Measurements from ENCODE around the gene PTPN13.

PTPN13 gene

GRCh38 chr4:86560447-86560846 lies 33.7 kb upstream of the PTPN13 start:
- Histone ChIP-seq H3K4me1 (no peaks in the 10 kb centered on the region), H2AFZ (no peak overlapping the region), H3K9me3 (ENCODE audit: control insufficient read depth, low read length) (no peaks in the 10 kb centered on the region), H3K27me3 (ENCODE audit: control insufficient read depth, insufficient read depth, low read length) (no peaks in the 10 kb centered on the region), H3K9ac (no peak overlapping the region), H3K79me2 (no peaks in the 10 kb centered on the region), H3K4me3 (ENCODE audit: low read depth, low read length) (no peak overlapping the region), H3K4me2 (ENCODE audit: low read length) (no peak overlapping the region), H3K27ac (no peak overlapping the region), H3K36me3 (ENCODE audit: control insufficient read depth, insufficient read depth, low read length) (no peaks in the 10 kb centered on the region)
- TF ChIP-seq CTCF (IDR thresholded peaks at IDR 0.05), result no peak

GRCh38 chr4:86561256-86561655 lies 32.9 kb upstream of the PTPN13 start:
- H3K4me3 ChIP-seq (ENCODE audit: low read depth, low read length), result no peak overlapping the region
- no peak overlapping the region for H3K9ac ChIP-seq
- H2AFZ ChIP-seq, result no peak overlapping the region
- H3K79me2 ChIP-seq, result no peaks in the 10 kb centered on the region
- no peaks in the 10 kb centered on the region for H3K4me1 ChIP-seq
- H3K36me3 ChIP-seq (ENCODE audit: control insufficient read depth, insufficient read depth, low read length), result no peaks in the 10 kb centered on the region
- H3K27me3 ChIP-seq (ENCODE audit: control insufficient read depth, insufficient read depth, low read length), result no peaks in the 10 kb centered on the region
- H3K27ac ChIP-seq, result no peak overlapping the region
- H3K4me2 ChIP-seq (ENCODE audit: low read length), result no peak overlapping the region
- TF ChIP-seq CTCF (IDR thresholded peaks at IDR 0.05), result no peak
- H3K9me3 ChIP-seq (ENCODE audit: control insufficient read depth, low read length), result no peaks in the 10 kb centered on the region

- Histone ChIP-seq H3K27ac (no peak overlapping the region), H3K4me2 (ENCODE audit: low read length) (no peak overlapping the region), H3K4me3 (ENCODE audit: low read depth, low read length) (no peak overlapping the region), H3K9me3 (ENCODE audit: control insufficient read depth, low read length) (no peaks in the 10 kb centered on the region), H3K79me2 (no peaks in the 10 kb centered on the region), H2AFZ (no peak overlapping the region), H3K36me3 (ENCODE audit: control insufficient read depth, insufficient read depth, low read length) (no peaks in the 10 kb centered on the region), H3K27me3 (ENCODE audit: control insufficient read depth, insufficient read depth, low read length) (no peaks in the 10 kb centered on the region), H3K9ac (no peak overlapping the region), H3K4me1 (no peaks in the 10 kb centered on the region)
- TF ChIP-seq CTCF (IDR thresholded peaks at IDR 0.05), result no peak
Observed at GRCh38 chr4:86563416-86563815, 30.7 kb upstream of the PTPN13 start.

GRCh38 chr4:86564795-86565194 lies 29.3 kb upstream of the PTPN13 start:
- Histone ChIP-seq H2AFZ (no peak overlapping the region), H3K4me2 (ENCODE audit: low read length) (no peak overlapping the region), H3K79me2 (no peaks in the 10 kb centered on the region), H3K27ac (no peak overlapping the region), H3K9me3 (ENCODE audit: control insufficient read depth, low read length) (no peaks in the 10 kb centered on the region), H3K36me3 (ENCODE audit: control insufficient read depth, insufficient read depth, low read length) (no peaks in the 10 kb centered on the region), H3K27me3 (ENCODE audit: control insufficient read depth, insufficient read depth, low read length) (no peaks in the 10 kb centered on the region), H3K4me3 (ENCODE audit: low read depth, low read length) (no peak overlapping the region), H3K4me1 (no peaks in the 10 kb centered on the region), H3K9ac (no peak overlapping the region)
- TF ChIP-seq CTCF (IDR thresholded peaks at IDR 0.05), result no peak

- no peaks in the 10 kb centered on the region for H3K79me2 ChIP-seq
- no peak overlapping the region for H3K27ac ChIP-seq
- no peak overlapping the region for H3K9ac ChIP-seq
- no peaks in the 10 kb centered on the region for H3K9me3 ChIP-seq (ENCODE audit: control insufficient read depth, low read length)
- no peak for TF ChIP-seq CTCF (IDR thresholded peaks at IDR 0.05)
- H3K4me2 ChIP-seq (ENCODE audit: low read length), result no peak overlapping the region
- H2AFZ ChIP-seq, result no peak overlapping the region
- no peaks in the 10 kb centered on the region for H3K4me1 ChIP-seq
- no peak overlapping the region for H3K4me3 ChIP-seq (ENCODE audit: low read depth, low read length)
- no peaks in the 10 kb centered on the region for H3K36me3 ChIP-seq (ENCODE audit: control insufficient read depth, insufficient read depth, low read length)
- H3K27me3 ChIP-seq (ENCODE audit: control insufficient read depth, insufficient read depth, low read length), result no peaks in the 10 kb centered on the region
Observed at GRCh38 chr4:86565651-86566050, 28.5 kb upstream of the PTPN13 start.
